ENCODE data around the gene CD93. TPM values are rescaled to one million over a fixed set of nuclear protein-coding genes. Genes with fewer than 3 reads are reported as not detected.

CD93 gene
- total RNA-seq, 2 donors from 2014 or later: 13.7 to 16.8 TPM

- H3K4me3 Mint-ChIP-seq: no peak overlapping the region
- peaks cover 0 to 2% of the 10 kb centered on the region in 2 donors for H3K4me1 Mint-ChIP-seq (ENCODE audit: low read depth in 2 of 2)
- no peaks in the 10 kb centered on the region for H3K9me3 Mint-ChIP-seq
- ATAC-seq (no peak), DNase-seq (ENCODE audit: low spot score) (peak; percentile 23)
- H3K36me3 Mint-ChIP-seq: no peaks in the 10 kb centered on the region
- H3K27me3 Mint-ChIP-seq: no peaks in the 10 kb centered on the region
- H3K27ac Mint-ChIP-seq: no peak overlapping the region
Observed at GRCh38 chr20:23100720-23101107, 14.6 kb upstream of the CD93 start.

- peaks cover 2% of the 10 kb centered on the region in 2 donors for H3K4me1 Mint-ChIP-seq (ENCODE audit: low read depth in 2 of 2)
- no peak overlapping the region for H3K27ac Mint-ChIP-seq
- no peak for ATAC-seq
- no peaks in the 10 kb centered on the region for H3K9me3 Mint-ChIP-seq
- no peaks in the 10 kb centered on the region for H3K36me3 Mint-ChIP-seq
- peaks cover 1 to 4% of the 10 kb centered on the region in 2 donors for H3K27me3 Mint-ChIP-seq
- DNase-seq (ENCODE audit: low spot score): no peak
- no peak overlapping the region for H3K4me3 Mint-ChIP-seq
Observed at GRCh38 chr20:23099791-23100719, 13.9 kb upstream of the CD93 start.

GRCh38 chr20:23097636-23098580 lies 11.8 kb upstream of the CD93 start:
- Mint-ChIP-seq H3K4me3 (no peak overlapping the region), H3K27ac (no peak overlapping the region)
- no peak for DNase-seq (ENCODE audit: low spot score)

GRCh38 chr20:23096986-23097520 lies 10.9 kb upstream of the CD93 start:
- Mint-ChIP-seq H3K4me3 (no peak overlapping the region), H3K36me3 (no peaks in the 10 kb centered on the region), H3K4me1 (ENCODE audit: low read depth in 2 of 2) (peaks cover 2 to 11% of the 10 kb centered on the region in 2 donors), H3K27ac (no peak overlapping the region), H3K27me3 (peaks cover 3 to 10% of the 10 kb centered on the region in 2 donors), H3K9me3 (no peaks in the 10 kb centered on the region)
- no peak for DNase-seq (ENCODE audit: low spot score)
- no peak for ATAC-seq

More at GRCh38 chr20:23097636-23098580, 11.8 kb upstream of the CD93 start:
- Mint-ChIP-seq H3K27me3 (peaks cover 3 to 10% of the 10 kb centered on the region in 2 donors), H3K36me3 (no peaks in the 10 kb centered on the region), H3K9me3 (no peaks in the 10 kb centered on the region), H3K4me1 (ENCODE audit: low read depth in 2 of 2) (peaks cover 2 to 11% of the 10 kb centered on the region in 2 donors)
- ATAC-seq: peak in 1 of 2 donors; percentile 21

DNA sequence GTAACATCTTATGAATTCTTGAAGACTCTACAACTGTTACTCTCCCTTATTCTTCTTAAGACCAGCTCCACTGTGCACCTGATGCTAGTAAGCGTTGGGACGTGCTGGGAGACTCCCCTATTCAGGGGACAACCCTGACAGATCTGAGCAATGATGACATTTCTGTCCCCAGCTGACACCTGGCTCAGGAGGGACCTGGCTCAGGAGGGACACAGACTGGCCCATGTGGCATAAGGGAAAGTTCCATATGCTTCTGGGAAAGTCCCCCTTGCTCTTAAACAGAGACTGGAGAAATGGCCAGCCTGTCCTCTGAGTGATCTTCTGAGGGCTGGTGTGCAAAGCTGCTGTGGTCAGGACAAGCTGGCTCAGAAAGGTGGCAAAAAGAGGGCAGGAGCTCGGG lies 10.0 kb upstream of the CD93 start:
- DNase-seq (ENCODE audit: low spot score): no peak
- peaks cover 3 to 10% of the 10 kb centered on the region in 2 donors for H3K27me3 Mint-ChIP-seq
- H3K4me3 Mint-ChIP-seq: no peak overlapping the region

DNA sequence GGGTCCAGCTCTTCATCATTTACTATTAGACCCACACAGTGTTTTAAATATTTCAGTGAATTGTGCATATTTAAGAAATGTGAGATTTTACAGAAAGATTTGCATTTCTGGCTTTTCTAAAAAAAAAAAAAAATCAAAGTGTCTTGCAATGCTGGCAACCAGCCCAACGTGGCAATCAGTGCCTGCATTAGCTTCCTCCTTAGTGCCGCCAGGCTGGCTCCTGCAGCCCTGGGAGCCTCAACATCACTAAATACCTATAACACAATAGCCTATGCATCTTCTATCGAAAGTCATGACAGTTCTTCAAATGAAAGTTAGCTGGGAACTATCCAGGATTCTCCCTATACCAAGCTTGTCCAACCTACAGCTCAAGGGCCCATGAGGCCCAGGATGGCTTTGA lies 9.4 kb upstream of the CD93 start:
- H3K27ac Mint-ChIP-seq: peak overlapping the region in 1 of 2 donors; percentile 14
- no peaks in the 10 kb centered on the region for H3K36me3 Mint-ChIP-seq
- H3K27me3 Mint-ChIP-seq: peaks cover 3 to 10% of the 10 kb centered on the region in 2 donors
- ATAC-seq (no peak), DNase-seq (ENCODE audit: low spot score) (no peak)
- H3K9me3 Mint-ChIP-seq: no peaks in the 10 kb centered on the region
- no peak overlapping the region for H3K4me3 Mint-ChIP-seq
- H3K4me1 Mint-ChIP-seq (ENCODE audit: low read depth in 2 of 2): peaks cover under 1 to 11% of the 10 kb centered on the region in 2 donors

More for the DNA sequence above, 10.0 kb upstream of the CD93 start:
- no peak for ATAC-seq
- no peak overlapping the region for H3K27ac Mint-ChIP-seq
- H3K9me3 Mint-ChIP-seq: no peaks in the 10 kb centered on the region
- no peaks in the 10 kb centered on the region for H3K36me3 Mint-ChIP-seq
- peaks cover 2 to 11% of the 10 kb centered on the region in 2 donors for H3K4me1 Mint-ChIP-seq (ENCODE audit: low read depth in 2 of 2)

DNA sequence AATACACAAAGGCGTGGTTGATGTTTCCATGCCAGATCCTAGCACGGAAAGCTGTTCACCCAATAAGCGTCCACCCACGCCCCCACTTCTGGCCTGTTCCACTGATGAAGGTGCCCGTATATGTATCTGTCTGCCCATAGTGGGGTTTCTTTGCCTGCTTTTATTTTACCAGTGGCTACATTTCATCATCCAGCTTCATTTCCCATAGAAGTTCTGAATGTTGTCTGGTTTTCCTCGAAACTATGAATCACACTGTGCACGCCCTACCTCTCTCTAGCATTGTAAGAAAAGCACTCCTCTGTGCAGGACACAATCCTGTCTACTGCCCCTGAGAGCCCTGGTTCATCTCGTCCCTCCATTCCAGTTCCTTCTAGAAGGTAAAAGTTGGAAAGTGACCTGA lies 8.8 kb upstream of the CD93 start:
- Mint-ChIP-seq H3K27ac (peak overlapping the region; percentile 14 to 30), H3K27me3 (peaks cover 3 to 10% of the 10 kb centered on the region in 2 donors), H3K36me3 (no peaks in the 10 kb centered on the region), H3K4me3 (no peak overlapping the region), H3K4me1 (ENCODE audit: low read depth in 2 of 2) (peaks cover 0 to 11% of the 10 kb centered on the region in 2 donors), H3K9me3 (no peaks in the 10 kb centered on the region)
- DNase-seq (ENCODE audit: low spot score): no peak
- no peak for ATAC-seq

GRCh38 chr20:23094213-23094896 lies 8.2 kb upstream of the CD93 start:
- no peaks in the 10 kb centered on the region for H3K9me3 Mint-ChIP-seq
- ATAC-seq (peak in 1 of 2 donors; percentile 71), DNase-seq (ENCODE audit: low spot score) (no peak)
- H3K36me3 Mint-ChIP-seq: no peaks in the 10 kb centered on the region
- H3K4me1 Mint-ChIP-seq (ENCODE audit: low read depth in 2 of 2): peaks cover 0 to 11% of the 10 kb centered on the region in 2 donors
- H3K27me3 Mint-ChIP-seq: peaks cover 3 to 10% of the 10 kb centered on the region in 2 donors
- H3K4me3 Mint-ChIP-seq: no peak overlapping the region
- H3K27ac Mint-ChIP-seq: peak overlapping the region in 1 of 2 donors; percentile 14

DNA sequence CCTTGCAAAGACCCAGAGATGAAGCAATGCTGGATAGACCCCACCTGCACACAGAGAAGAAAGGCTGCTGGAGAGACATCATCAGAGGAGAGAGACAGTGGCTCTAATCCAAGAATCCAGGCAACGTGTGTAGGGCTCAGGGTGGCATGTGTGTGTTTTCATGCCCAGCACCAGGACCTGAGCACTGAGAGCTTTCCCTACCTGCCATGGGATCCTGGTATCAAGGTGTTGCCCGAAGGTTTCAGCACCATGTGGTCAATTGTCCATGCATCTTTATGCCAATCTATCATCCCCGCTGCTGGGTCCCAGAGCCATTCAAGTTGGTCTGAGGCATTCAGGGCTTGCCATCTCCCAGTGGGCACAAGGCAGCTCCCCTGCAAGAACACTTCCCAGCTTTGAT lies 7.5 kb upstream of the CD93 start:
- DNase-seq (ENCODE audit: low spot score): no peak
- H3K36me3 Mint-ChIP-seq: no peaks in the 10 kb centered on the region
- H3K4me3 Mint-ChIP-seq: no peak overlapping the region
- no peak for ATAC-seq
- no peak overlapping the region for H3K27ac Mint-ChIP-seq
- H3K9me3 Mint-ChIP-seq: no peaks in the 10 kb centered on the region
- peaks cover 2 to 11% of the 10 kb centered on the region in 2 donors for H3K4me1 Mint-ChIP-seq (ENCODE audit: low read depth in 2 of 2)
- H3K27me3 Mint-ChIP-seq: peaks cover 4 to 10% of the 10 kb centered on the region in 2 donors

GRCh38 chr20:23092861-23093495 lies 6.9 kb upstream of the CD93 start:
- Mint-ChIP-seq H3K4me3 (no peak overlapping the region), H3K9me3 (no peaks in the 10 kb centered on the region), H3K27me3 (peaks cover 5 to 10% of the 10 kb centered on the region in 2 donors), H3K36me3 (no peaks in the 10 kb centered on the region), H3K4me1 (ENCODE audit: low read depth in 2 of 2) (peaks cover 6 to 11% of the 10 kb centered on the region in 2 donors), H3K27ac (no peak overlapping the region)
- ATAC-seq (peak in 1 of 2 donors; percentile 59), DNase-seq (ENCODE audit: low spot score) (no peak)

GRCh38 chr20:23092384-23092756 lies 6.2 kb upstream of the CD93 start:
- Mint-ChIP-seq H3K4me1 (ENCODE audit: low read depth in 2 of 2) (peaks cover 12 to 16% of the 10 kb centered on the region in 2 donors), H3K4me3 (no peak overlapping the region), H3K9me3 (no peaks in the 10 kb centered on the region), H3K27me3 (peaks cover 5 to 10% of the 10 kb centered on the region in 2 donors), H3K36me3 (no peaks in the 10 kb centered on the region), H3K27ac (no peak overlapping the region)
- ATAC-seq: no peak
- no peak for DNase-seq (ENCODE audit: low spot score)

- no peaks in the 10 kb centered on the region for H3K9me3 Mint-ChIP-seq
- H3K27ac Mint-ChIP-seq: no peak overlapping the region
- H3K27me3 Mint-ChIP-seq: peaks cover 5 to 10% of the 10 kb centered on the region in 2 donors
Observed at GRCh38 chr20:23091721-23092383, 5.7 kb upstream of the CD93 start.

More at GRCh38 chr20:23091721-23092383, 5.7 kb upstream of the CD93 start:
- ATAC-seq: no peak
- Mint-ChIP-seq H3K4me1 (ENCODE audit: low read depth in 2 of 2) (peaks cover 17 to 21% of the 10 kb centered on the region in 2 donors), H3K4me3 (no peak overlapping the region), H3K36me3 (no peaks in the 10 kb centered on the region)
- no peak for DNase-seq (ENCODE audit: low spot score)
